ENCODE measurements around the gene LFNG. TPM values are rescaled to one million over a fixed set of nuclear protein-coding genes. Genes with fewer than 3 reads are reported as not detected.
A peak's percentile ranks its signal among the peaks of the same experiment; 100 is the strongest.

LFNG gene
- total and polyA plus RNA-seq, 4 donors = 11.5 to 47.6 (median 23.7) TPM

- no peak for ATAC-seq (ENCODE audit: insufficient read depth, low FRiP score)
- Histone ChIP-seq H3K27ac (ENCODE audit: low read depth in 1 of 2, low read length in 1 of 2) (peak overlapping the region in 1 of 2 donors; percentile 32), H3K4me1 (ENCODE audit: control insufficient read depth in 5 of 5, insufficient read depth in 5 of 5, low read length in 5 of 5) (peaks cover 0 to 11% (median 4%) of the 10 kb centered on the region in 5 donors), H3K36me3 (ENCODE audit: control insufficient read depth in 4 of 4, insufficient read depth in 4 of 4, low read length in 4 of 4) (no peaks in the 10 kb centered on the region), H3K9ac (ENCODE audit: insufficient read depth in 1 of 2, low read length in 2 of 2) (no peak overlapping the region), H3K4me3 (no peak overlapping the region), H3K9me3 (ENCODE audit: control insufficient read depth in 4 of 4, insufficient read depth in 3 of 4, low read length in 3 of 4) (no peaks in the 10 kb centered on the region), H3K27me3 (ENCODE audit: control insufficient read depth in 3 of 3, insufficient read depth in 3 of 3, low read length in 2 of 3) (no peaks in the 10 kb centered on the region)
- WGBS, 2 donors = 16 to 21% methylated on average over 17 of the region's 17 CpGs
- DNase-seq = peak; percentile 83 to 90 (median 87)
- TF ChIP-seq CTCF (IDR thresholded peaks at IDR 0.05; ENCODE audit: control extremely low read depth, extremely low read depth) = no peak
These were observed 48.2 kb upstream of the LFNG start for GRCh38 chr7:2471396-2471795.

GRCh38 chr7:2472739-2473138, 46.8 kb upstream of the LFNG start:
- Histone ChIP-seq H3K9ac (ENCODE audit: insufficient read depth in 1 of 2, low read length in 2 of 2) (no peak overlapping the region), H3K4me3 (no peak overlapping the region), H3K4me1 (ENCODE audit: control insufficient read depth in 5 of 5, insufficient read depth in 5 of 5, low read length in 5 of 5) (peaks cover 0 to 13% (median 7%) of the 10 kb centered on the region in 5 donors), H3K27ac (ENCODE audit: low read depth in 1 of 2, low read length in 1 of 2) (no peak overlapping the region), H3K36me3 (ENCODE audit: control insufficient read depth in 4 of 4, insufficient read depth in 4 of 4, low read length in 4 of 4) (no peaks in the 10 kb centered on the region), H3K27me3 (ENCODE audit: control insufficient read depth in 3 of 3, insufficient read depth in 3 of 3, low read length in 2 of 3) (no peaks in the 10 kb centered on the region), H3K9me3 (ENCODE audit: control insufficient read depth in 4 of 4, insufficient read depth in 3 of 4, low read length in 3 of 4) (no peaks in the 10 kb centered on the region)
- 87 to 93% methylated on average over 6 of the region's 6 CpGs for WGBS, 2 donors
- DNase-seq = no peak
- no peak for TF ChIP-seq CTCF (IDR thresholded peaks at IDR 0.05; ENCODE audit: control extremely low read depth, extremely low read depth)
- no peak for ATAC-seq (ENCODE audit: insufficient read depth, low FRiP score)

GRCh38 chr7:2473496-2474180, 45.9 kb upstream of the LFNG start:
- Histone ChIP-seq H3K4me1 (ENCODE audit: control insufficient read depth in 5 of 5, insufficient read depth in 5 of 5, low read length in 5 of 5) (peaks cover 0 to 21% (median 12%) of the 10 kb centered on the region in 5 donors), H3K9ac (ENCODE audit: insufficient read depth in 1 of 2, low read length in 2 of 2) (no peak overlapping the region), H3K9me3 (ENCODE audit: control insufficient read depth in 4 of 4, insufficient read depth in 3 of 4, low read length in 3 of 4) (no peaks in the 10 kb centered on the region), H3K4me3 (no peak overlapping the region), H3K27me3 (ENCODE audit: control insufficient read depth in 3 of 3, insufficient read depth in 3 of 3, low read length in 2 of 3) (no peaks in the 10 kb centered on the region), H3K36me3 (ENCODE audit: control insufficient read depth in 4 of 4, insufficient read depth in 4 of 4, low read length in 4 of 4) (no peaks in the 10 kb centered on the region), H3K27ac (ENCODE audit: low read depth in 1 of 2, low read length in 1 of 2) (no peak overlapping the region)
- TF ChIP-seq CTCF (IDR thresholded peaks at IDR 0.05; ENCODE audit: control extremely low read depth, extremely low read depth) = no peak
- no peak for ATAC-seq (ENCODE audit: insufficient read depth, low FRiP score)
- WGBS, 2 donors = 78 to 85% methylated on average over 12 of the region's 12 CpGs
- no peak for DNase-seq

GRCh38 chr7:2474224-2474623, 45.4 kb upstream of the LFNG start:
- no peak overlapping the region for H3K9ac ChIP-seq (ENCODE audit: insufficient read depth in 1 of 2, low read length in 2 of 2)
- no peak for TF ChIP-seq CTCF (IDR thresholded peaks at IDR 0.05; ENCODE audit: control extremely low read depth, extremely low read depth)
- no peaks in the 10 kb centered on the region for H3K36me3 ChIP-seq (ENCODE audit: control insufficient read depth in 4 of 4, insufficient read depth in 4 of 4, low read length in 4 of 4)
- peaks cover 0 to 20% (median 12%) of the 10 kb centered on the region in 5 donors for H3K4me1 ChIP-seq (ENCODE audit: control insufficient read depth in 5 of 5, insufficient read depth in 5 of 5, low read length in 5 of 5)
- no peak for DNase-seq
- no peak overlapping the region for H3K4me3 ChIP-seq
- no peaks in the 10 kb centered on the region for H3K27me3 ChIP-seq (ENCODE audit: control insufficient read depth in 3 of 3, insufficient read depth in 3 of 3, low read length in 2 of 3)
- no peak overlapping the region for H3K27ac ChIP-seq (ENCODE audit: low read depth in 1 of 2, low read length in 1 of 2)
- ATAC-seq (ENCODE audit: insufficient read depth, low FRiP score) = no peak
- 81 to 85% methylated on average over 15 of the region's 15 CpGs for WGBS, 2 donors
- H3K9me3 ChIP-seq (ENCODE audit: control insufficient read depth in 4 of 4, insufficient read depth in 3 of 4, low read length in 3 of 4) = no peaks in the 10 kb centered on the region

Measured in lung (tissue), 12 donors.